Measurements from ENCODE around the gene MRPS22. TPM values are rescaled to one million over a fixed set of nuclear protein-coding genes. Genes with fewer than 3 reads are reported as not detected.

The MRPS22 gene
- total and polyA plus RNA-seq, 9 of the 15 experiments (the other 6 are each of a cell fraction or from before 2014, with no cell fraction given), result 148 to 397 (median 229) TPM

- TF ChIP-seq ZBTB40 (IDR thresholded peaks at IDR 0.05) (no peak), ZBTB40 (CRISPR knock-in tag; IDR thresholded peaks at IDR 0.05) (no peak), ZBTB1 (CRISPR knock-in tag; IDR thresholded peaks at IDR 0.05; ENCODE audit: borderline replicate concordance, low read depth) (no peak), NCOR1 (IDR thresholded peaks at IDR 0.05) (0 out of 2 replicates have a peak, but pooled peaks have one; percentile 15), TFAP4 (CRISPR knock-in tag; IDR thresholded peaks at IDR 0.05; ENCODE audit: borderline replicate concordance) (0 out of 2 replicates have a peak, but pooled peaks have one; percentile 19), ERF (CRISPR knock-in tag; IDR thresholded peaks at IDR 0.05) (no peak), SUPT5H (IDR thresholded peaks at IDR 0.05) (peak; percentile 65; the same call in 1 of the 2 replicates), ARID1B (IDR thresholded peaks at IDR 0.05) (peak; percentile 42; the same call in 1 of the 2 replicates), POLR2G (IDR thresholded peaks at IDR 0.05; ENCODE audit: low read depth, low read length) (no peak), ESRRA (IDR thresholded peaks at IDR 0.05; ENCODE audit: borderline replicate concordance, low read depth) (no peak), PATZ1 (CRISPR knock-in tag; IDR thresholded peaks at IDR 0.05; ENCODE audit: borderline replicate concordance) (no peak), NCOA6 (IDR thresholded peaks at IDR 0.05) (no peak), IRF1 (CRISPR knock-in tag; IDR thresholded peaks at IDR 0.05; ENCODE audit: borderline replicate concordance) (no peak), KAT2B (IDR thresholded peaks at IDR 0.05; ENCODE audit: low read depth, low read length) (no peak), CBFA2T2 (conservative IDR thresholded peaks at IDR 0.05) (no peak), TCF15 (CRISPR knock-in tag; IDR thresholded peaks at IDR 0.05) (no peak)
These were observed 10.8 kb downstream of the MRPS22 start (continued) for GRCh38 chr3:139354661-139355060.
